Astrocyte of the cerebellum (primary cell): ENCODE data around the gene MTCH1.

ENCODE experiments used
- DNase-seq: peaks from one replicate; pipeline ENCODE4 v3.0.0-alpha.2; 2011; ENCODE audit warnings: low read depth
- H3K4me3 ChIP-seq: 2 replicates; pipeline ENCODE4 v1.5.1; 2011; ENCODE audit warnings: mild to moderate bottlenecking, low read depth, low read length, moderate library complexity
- CTCF ChIP-seq: IDR thresholded peaks from 2 replicates; pipeline ENCODE4 v1.5.1; 2012; ENCODE audit warnings: low read length, low read depth, moderate library complexity, mild to moderate bottlenecking; ENCODE audit errors: missing control alignments
- in situ Hi-C: cut with HindIII; loops from 2 replicates; pipeline ENCODE4 v1.10.0; 2017; ENCODE audit warnings: low sequenced_read_pairs

Gene MTCH1

DNA sequence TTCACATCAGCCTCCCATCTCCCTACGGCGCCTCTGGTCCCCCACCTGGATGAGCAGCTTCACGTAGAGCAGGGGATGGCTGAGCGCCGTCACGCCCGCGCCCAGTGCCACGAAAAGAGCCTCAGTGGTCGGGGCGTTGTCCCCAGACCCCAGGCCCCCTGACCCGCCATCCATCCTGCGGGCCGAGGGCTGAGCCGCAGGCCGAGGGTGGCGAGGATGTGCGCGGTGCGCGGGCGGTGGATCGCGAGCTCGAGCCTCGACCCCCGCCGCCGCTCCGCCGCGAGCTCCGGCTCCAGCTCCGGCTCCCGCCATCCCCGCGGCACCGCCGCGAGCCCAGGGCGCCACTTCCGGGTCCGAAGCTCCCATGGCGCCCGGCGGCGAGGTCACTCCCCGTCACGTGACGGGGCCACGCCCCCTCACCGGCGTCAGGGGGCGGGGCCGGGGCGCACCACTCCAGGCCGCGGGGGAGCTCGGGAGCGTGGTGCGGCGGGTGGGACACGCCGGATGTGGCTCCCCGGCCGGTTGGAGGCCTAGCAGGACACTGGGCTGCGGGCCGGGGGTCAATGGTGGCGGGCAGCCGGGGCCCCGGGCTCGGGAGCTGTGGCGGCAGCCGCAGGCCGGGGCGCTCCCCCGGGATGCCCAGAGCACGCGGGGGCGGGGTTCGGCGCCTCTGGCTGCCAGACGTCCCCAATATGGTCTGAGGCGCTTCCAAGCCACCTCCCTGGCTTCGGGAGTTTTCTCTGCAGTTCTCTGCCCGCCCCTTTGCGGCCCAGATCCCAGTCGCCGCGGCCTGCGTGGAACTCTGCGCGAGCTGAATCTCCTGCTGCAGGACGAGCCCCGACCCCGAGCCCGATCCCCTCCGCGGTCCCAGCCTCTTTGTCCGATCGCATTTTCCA lies at the start of gene MTCH1:
TSS of gene MTCH1 (minus strand) at position 389 of the 896 bp plus-strand sequence. CDS start at position 366, 23 bp downstream.
- in situ Hi-C loops, result no loop called here
- TF ChIP-seq CTCF, result no peak
- peak; percentile 68 for DNase-seq
- H3K4me3 ChIP-seq, result peak within 1 kb of the TSS; percentile 95

DNA sequence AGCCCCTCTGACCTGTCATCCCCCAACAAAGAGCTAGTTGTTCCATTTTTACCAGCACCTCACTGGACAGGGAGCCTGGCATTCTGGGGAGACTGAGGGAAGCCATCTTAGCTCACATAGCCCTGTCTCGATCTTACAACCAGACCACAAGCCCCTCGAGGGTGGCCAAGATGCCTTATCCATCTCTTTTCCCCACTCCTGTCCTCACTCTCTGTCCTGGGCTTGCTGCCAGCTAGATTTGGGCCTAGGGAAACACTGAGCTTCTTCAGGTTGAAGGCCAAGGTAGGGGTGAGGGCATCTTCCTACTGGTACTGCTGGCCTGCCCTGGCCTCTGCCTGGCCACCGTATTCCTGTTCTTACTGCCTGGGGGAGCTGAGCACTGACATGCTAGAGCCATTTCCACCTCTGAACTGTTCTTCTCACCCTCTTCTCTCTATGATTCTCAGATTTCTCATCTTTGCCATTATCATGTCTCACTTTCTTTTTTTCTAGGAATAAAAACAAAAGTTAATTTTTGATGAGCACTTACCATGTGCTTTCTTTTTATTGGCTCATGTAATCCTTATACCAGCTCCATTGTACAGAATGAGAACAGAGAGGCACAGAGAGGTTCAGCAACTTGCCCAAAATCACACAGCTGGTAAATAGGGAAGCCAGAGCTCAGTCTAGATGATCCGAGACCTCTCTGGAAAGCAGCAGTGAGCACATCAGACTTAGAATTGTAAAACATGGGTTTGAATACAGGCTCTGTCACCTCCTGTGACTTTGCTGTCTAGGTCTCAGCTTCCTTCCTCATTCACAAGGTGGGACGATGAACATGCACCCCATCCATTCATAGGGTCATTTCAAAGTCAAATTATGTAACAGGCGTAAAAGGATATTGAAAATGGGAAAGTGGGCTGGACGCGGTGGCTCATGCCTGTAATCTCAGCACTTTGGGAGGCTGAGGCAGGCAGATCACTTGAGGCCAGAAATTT lies 48.1 kb upstream of the MTCH1 start:
- in situ Hi-C loops, result no loop called here
- no peak for DNase-seq
- no peak overlapping the region for H3K4me3 ChIP-seq
- TF ChIP-seq CTCF, result no peak

- in situ Hi-C loops, result no loop called here
- no peak overlapping the region for H3K4me3 ChIP-seq
- DNase-seq, result no peak
- no peak for TF ChIP-seq CTCF
These were observed 47.3 kb upstream of the MTCH1 start for GRCh38 chr6:37033255-37033654.

- H3K4me3 ChIP-seq, result no peak overlapping the region
- DNase-seq, result no peak
- TF ChIP-seq CTCF, result no peak
- in situ Hi-C loops, result no loop called here
These were observed 46.2 kb upstream of the MTCH1 start for GRCh38 chr6:37032239-37032638.

- no peak for TF ChIP-seq CTCF
- DNase-seq, result no peak
- H3K4me3 ChIP-seq, result no peak overlapping the region
- in situ Hi-C loops, result no loop called here
These were observed 44.6 kb upstream of the MTCH1 start for GRCh38 chr6:37030599-37030998.

GRCh38 chr6:37029249-37029971 lies 43.4 kb upstream of the MTCH1 start:
- in situ Hi-C loops, result no loop called here
- peak; percentile 49 for DNase-seq
- H3K4me3 ChIP-seq, result no peak overlapping the region

More at GRCh38 chr6:37029249-37029971, 43.4 kb upstream of the MTCH1 start:
- TF ChIP-seq CTCF, result peak; percentile 73
